ENCODE measurements around the gene SIRT7. TPM values are rescaled to one million over a fixed set of nuclear protein-coding genes. Genes with fewer than 3 reads are reported as not detected.

The SIRT7 gene
- polyA plus RNA-seq, 12 donors = 4.1 to 15.8 (median 6.4) TPM; not detected in 1

DNA sequence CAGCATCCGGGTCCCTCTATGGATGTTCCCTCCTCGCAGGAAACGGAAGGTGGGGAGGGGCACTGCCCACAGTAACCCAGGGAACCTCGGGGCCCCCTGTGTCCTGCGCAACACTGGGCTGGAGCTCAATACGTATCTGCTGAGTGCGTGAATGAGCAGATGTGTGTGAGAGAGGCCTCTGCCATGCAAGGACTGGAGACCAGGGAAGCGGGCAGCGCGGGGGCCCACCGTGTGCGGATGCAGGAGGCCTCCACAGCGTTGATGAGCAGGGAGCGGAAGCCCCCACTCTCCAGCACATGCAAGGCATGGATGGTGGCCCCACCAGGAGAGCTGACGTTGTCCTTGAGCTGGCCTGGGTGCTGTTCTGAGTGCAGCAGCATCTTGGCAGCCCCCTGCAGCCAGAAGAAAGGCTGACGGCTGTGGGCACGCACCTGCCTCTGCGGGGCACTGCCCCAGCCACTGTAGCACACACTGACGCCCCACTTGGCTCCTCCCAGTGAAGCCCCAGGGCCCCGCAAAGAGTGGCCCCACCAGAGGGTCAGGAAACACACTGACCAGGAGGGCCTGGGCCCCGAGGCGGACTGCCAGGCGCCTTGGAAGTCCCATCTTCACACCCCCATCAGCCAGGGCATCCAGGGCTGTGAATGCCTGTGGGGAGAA, 16.3 kb upstream of the SIRT7 start:
- DNase-seq = no peak

DNA sequence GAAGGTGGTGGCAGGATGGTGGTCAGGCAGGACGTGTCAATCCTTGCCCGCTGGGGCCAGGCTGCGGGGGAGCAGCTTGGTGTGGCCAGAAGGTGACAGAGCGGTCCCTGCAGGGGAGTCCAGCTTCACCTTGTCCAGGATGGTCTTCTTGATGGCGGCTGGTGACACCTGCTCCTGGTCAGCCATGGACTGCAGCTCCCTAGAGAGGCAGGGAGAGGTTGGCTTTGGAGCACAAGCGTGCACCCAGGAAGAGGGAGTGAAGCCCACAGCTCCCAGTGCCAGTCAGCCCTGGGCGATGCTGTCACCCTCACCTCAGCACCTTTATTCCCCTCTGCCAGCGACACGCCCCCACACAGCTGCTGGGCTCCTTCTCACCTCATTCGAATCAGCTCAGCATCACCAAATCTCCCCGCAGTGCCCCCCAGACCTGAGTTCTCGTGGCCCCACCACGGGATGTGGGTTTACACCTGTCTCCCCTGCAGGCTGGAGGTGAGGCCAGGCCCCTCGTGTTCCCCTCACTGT, 15.3 kb upstream of the SIRT7 start:
- DNase-seq = no peak

DNA sequence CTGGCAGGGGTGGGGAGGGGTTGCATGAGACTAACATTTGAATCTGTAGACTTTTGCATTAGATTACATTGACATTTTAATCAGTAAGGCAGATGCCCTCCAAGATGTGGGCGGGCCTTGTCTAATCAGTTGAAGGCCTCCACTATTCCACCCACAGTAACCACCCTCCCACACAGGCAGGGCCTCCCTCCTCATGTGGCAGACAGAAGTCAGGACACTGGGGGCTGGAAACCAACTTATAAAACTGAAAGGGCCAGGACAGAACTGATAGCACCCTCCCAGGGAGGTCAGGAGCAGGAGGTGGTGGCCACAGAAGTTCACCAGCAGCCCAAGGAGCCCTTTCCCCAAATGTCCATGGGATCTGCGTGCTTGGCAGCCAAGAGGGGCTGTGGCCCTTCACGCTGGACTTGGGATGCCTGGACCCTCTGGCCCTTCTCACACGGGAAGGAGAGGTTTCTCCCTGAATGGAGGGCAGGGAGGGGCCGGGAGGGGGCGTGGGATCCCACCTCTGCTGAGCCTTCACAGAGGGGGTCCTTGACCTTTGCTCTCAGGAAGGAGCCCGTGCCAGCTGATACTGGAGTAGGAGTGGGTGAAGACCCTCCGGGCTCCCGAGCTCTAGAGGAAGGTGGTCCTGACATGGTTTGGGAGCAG, 14.5 kb upstream of the SIRT7 start:
- DNase-seq = no peak

DNA sequence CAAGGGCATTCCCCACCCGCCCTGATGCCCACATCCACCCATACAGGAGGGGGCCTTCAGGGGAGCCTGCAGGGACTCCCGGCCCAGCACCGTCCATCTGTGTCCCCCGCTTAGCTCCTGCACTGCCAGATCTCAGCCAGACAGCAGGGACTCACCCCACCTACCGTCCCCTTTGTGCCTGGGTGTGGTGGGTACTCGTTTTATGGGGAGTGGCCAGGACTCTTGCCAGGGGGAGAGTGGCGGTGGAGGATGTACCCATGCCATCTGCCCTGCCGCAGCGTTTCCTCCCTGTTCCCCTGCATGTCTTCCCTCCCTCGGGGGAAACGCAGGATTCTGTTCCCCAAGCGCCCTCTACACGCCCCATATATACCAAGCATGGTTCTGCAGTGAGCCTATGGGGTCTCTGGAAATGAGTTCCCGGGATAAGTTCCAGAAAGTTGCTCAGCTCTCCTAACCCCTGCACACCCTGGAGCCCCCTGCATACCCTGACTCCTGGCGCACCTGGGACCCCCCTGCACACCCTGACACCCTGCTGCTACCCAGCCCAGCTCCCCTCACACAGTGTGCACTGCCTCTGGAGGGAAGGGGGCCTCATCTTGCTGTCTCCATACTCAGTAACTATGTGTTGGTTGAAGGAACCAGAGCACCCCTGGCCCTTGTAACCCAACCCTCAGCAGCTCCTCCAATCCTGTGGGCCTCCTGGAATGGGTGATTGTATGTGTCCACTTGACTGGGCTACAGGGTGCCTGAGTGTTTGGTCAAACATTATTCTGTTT, 13.8 kb upstream of the SIRT7 start:
- no peak for DNase-seq

DNA sequence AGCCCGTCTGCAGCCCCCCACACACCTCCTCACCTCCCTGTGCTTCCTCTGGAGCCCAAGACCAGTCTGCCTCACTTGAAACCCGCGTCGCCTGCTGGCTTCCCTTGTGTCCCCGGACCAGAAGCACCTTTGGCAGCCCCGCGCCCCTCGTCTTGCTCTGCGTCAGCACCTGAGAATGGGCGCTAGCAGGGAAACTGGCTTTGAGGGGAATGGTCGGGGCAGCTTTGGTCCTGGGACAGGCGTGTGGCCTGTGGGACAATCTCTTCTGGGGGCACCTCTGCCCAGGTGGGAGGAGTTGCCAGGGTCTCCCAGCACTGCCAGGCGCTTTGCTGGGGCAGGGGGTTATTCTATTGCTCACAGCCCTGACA, 13.2 kb upstream of the SIRT7 start:
- no peak for DNase-seq

DNA sequence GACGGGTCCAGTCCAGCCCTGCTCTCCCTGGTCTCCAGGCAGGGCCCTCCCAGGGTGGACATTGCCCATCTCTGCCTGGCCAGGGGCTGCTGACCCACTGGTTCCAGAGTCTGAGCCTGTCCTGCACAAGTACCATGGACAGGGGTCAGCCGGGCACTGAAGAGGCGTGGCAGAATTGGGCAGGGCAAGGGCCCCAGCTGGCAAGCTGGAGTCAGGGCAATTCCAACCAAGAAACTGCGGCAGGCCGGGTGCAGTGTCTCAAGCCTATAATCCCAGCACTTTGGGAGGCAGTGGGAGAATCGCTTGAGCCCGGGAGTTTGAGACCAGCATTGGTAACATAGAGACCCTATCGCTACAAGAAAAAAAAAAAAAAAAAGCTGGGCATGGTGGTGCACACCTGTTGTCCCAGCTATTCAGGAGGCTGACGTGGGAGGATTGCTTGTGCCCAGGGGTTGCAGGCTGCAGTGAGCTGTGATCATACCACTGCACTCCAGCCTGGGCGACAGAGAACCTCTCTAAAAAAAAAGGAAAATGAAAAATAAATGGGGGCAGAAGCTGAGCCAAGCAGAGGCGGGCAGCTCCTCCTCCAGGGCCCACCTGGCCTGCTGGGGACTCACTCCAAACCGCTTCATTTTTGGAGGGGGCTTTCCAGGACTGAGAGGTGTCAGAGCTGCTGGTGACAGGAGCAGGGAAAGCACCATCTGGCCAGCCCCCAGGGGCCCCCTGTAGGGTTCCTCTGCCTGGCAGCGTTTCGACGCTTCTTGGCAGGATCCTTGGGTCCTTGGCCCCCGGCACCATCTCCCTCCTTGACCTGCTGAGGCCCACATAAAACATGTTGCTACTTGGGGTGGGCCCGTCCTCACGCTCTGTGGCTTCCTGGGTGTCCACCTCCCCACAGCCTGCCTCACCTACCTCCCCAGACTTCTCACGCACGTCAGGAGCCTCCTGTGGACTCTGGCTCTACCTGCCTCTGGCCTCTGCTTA, 12.5 kb upstream of the SIRT7 start:
- DNase-seq = no peak

DNA sequence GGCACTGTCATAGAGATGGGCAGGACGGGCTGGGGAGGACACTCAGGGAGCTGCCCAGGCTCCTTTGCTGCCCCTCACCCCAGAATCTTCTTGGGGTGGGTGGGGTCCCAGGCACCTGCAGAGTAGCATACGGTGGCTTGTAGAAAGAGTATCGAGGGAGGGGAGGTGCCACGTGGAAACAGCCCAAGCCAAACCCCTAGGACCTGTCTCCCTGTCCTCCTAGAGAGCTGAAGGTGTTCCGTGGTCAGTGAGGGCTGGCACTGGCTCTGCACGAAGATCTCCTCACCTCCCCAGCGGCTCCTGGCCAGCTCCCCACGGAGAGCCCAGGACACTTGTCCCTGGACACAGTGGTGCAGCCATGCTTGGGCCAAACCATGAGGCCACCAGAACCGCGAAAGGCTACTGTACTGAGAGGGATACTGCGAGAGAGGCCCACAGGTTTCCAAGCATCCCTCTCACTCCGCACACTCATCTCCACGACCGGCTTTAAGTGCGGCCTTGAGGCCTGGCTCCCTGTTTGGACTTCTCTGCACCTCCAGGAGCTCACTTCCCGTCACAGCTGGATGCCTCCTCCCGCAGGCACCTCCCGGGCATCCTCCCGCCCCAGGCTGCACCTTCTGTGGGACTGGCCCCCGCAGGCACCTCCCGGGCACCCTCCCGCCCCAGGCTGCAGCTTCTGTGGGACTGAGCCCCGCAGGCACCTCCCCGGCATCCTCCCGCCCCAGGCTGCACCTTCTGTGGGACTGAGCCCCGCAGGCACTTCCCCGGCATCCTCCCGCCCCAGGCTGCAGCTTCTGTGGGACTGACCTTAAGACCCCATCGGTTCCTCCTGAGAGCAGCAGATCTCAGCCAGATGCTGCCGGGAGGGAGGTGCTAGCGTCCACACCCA, 11.5 kb upstream of the SIRT7 start:
- DNase-seq = no peak

DNA sequence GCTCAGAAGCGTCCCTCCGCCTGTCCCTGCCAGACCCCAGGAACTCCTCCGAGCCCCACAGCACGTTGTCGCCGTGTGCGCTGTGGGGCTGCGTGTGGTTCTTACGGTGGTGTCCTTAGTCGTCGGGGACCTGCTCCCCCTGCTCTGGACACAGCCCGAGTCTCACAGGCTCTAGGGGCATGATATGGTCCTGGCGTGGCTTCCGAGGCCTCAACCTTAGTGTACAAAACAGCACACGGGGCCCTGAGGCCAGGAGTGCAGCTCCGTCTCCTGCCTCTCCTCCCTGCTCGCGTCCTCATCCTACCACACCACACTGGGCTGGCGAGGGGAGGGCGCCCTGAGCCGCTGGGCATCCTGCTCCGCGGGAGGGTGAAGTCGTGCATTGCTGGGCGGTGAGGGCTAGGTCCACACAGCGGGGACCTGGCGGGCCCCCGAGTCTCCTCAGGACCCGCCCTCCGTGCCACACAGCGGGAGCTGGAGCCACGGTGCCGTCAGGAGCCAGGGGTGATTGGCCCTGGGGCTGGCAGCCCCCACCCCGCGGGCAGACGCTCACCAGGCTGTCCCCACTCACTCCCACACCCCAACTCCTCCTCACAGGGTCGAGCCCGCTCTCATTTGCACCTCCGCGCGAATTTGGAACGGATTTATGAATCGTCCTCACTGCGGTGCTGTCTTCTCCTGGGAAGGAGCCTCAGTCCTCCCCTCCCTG, 10.7 kb upstream of the SIRT7 start:
- DNase-seq = no peak

DNA sequence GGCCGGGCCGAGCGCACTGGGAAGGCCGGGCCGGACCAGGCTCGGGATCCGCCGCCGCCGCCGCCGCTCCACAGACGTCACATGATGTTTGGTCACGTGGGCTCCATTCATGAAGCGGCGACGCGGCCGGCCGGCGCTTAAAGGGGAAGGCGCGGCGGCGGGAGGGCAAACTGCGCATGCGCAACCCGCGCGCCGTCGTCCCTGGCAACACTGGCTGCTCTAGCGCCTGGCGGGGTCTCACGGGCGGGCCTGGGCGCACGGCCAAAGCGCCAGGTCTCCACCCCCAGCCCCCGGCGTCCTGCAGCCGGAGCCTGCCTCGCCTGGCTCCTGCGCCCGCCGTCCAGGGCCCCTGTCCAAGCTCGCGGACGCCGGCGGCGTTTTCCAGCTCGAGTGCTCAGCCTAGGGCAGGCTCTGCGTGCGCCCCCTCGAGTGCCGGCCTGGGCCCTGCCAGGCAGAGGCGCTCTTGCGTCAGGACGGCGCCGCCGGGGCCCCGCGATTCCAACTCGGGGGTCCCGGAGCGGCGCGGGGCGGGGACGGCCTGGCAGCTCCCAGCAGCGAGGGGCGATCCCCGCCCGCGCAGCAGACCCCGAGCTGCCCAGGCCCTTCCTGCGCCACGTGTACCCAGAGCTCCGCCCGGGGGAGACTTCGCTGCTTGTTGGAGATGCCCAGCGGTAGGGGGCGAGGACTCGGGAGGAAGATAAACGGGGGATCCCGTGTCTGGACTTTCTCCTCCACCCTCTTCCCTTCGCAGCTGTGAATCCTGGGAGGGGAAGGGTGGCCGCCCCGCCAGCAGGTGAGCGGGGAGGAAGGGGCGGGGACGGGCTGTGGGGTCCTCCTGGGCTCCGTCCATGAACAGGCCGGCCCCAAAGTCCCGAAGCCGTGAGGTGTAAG, 9.9 kb upstream of the SIRT7 start, which contains the start of gene MAFG:
Gene MAFG, minus strand, starts transcription at position 83 of the 891 bp plus-strand sequence. CDS start 4,550 bp downstream, outside the sequence.
- peak; percentile 96 for DNase-seq

DNA sequence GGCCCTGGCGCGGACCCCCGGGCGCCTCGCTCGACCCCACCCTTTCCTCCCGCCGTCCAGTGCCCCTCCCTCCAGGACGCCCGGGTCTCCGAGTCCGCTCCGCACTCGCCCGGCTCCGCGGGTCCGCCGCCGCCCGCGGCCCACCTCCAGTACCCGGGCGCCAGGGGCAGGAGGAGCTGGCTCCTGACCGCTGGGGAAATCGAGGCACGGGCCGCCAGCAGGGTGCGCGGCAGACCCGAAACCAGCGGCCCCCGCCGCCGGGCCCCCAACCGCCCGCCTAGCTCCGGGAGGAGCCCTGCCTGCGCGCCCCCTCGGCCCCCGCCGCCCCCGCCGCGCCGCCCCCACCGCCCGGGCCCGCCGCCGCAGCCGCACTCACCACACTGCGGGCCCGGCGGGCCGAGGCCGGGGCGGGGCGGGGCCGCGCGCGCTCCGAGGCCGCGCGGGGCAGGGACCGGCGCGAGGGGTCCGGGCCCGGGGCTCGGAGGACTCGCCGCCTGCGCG, 9.2 kb upstream of the SIRT7 start:
- no peak for DNase-seq

DNA sequence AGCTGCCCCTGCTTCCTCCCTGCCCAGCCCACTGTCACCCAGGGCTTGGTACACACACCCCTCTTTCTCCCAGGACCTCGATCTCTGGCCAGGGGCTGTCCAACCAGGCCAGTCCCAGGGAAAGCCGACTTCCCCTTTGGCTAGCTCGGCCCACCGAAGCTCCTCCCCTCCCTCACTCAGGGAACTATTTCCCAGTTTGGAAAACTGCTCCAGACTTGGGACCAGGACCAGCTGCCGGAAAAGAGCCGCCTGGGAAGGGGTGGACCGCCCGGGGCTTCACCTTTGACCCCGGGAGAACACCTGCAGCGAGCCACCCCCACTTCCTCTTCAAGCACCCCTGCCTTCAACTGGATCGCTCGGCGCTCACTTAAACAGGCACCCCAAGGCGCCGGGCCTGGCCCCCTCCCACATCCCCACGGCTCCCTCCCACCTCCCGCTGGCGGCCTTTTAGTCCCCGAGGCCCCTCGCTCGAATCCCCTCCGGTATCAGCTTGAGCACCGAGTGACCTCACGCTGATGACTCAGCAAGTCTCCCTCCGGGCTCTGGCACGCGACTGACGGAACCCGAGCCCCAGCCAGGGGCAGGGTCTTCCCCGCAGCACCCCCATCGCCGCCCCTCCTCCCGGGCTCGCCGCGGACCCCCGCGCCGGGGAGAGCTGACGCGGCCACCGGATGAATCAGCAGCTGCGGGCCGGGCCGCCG, 8.6 kb upstream of the SIRT7 start:
- peak; percentile 64 for DNase-seq

DNA sequence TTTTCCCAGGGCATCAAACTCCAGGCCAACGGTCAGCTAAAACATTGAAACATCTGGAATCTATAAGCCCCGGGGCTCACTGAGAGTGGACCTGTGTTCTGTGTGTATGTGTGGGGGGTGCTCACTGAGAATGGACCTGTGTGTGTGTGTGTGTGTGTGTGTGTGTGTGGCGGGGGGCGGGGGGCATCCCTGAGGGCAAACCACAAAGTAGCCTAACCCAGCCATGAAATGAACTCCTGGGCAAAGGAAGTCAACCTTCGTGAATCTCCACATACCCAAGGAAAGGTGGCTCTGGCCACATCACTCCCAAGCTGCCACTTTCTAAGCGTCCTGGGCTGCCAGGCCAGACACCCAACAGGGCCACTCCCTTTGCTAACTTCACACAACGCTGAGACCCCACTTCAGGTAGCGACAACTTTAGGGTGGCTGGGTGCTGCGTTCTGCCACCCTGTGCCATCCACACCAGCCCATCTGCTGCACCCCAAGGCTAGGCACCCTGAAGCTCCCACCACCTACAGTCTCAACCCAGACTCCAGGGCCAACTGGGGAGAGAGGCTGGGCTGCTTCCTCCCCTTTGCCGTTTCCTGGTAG, 8.0 kb upstream of the SIRT7 start:
- DNase-seq = no peak

DNA sequence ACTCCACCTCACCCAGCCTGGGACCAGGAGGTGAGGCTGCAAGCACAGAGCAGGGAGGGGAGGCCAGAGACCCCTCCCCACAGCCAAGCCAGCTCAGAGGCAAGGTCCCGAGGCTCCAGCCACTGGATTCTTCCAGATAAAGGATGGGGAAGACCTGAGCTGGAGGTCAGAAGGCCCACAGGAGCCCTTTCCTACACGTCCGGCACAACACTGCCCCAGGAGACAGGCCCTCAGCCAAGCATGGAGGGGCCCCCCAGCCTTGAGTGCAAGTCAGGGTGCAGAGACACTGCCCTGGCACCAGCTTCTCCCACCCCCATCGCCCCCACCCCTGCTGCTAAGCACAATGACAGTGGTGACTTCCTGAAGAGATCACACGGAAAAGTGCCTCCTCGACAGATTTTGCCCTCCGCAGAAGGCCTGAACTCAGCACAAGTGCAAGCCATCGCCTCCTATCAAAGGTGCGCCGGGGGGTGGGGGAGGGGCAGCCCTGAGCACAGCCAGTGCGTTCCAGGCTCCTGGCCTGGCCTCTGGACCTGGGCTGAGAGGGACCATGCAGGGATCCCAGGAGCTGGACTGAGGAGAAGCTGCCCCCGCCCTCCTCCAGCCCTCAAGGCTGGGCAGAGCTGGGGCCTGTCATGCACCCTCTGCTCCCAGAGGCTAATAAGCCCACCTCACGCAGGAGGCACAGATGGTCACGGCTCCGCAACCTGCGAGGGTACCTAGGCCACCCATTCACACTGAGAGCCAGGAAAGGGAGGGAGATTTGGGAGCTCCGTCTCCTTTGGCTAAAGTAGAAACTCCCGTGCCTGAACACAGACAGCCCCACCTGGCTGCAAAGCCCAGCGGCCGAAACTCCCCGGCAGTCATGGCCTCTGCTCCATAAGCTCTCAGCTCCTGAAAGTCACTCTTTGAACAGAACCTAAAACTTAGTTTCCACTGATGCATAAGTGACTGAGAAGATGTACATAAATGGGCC, 6.9 kb upstream of the SIRT7 start:
- DNase-seq = no peak

DNA sequence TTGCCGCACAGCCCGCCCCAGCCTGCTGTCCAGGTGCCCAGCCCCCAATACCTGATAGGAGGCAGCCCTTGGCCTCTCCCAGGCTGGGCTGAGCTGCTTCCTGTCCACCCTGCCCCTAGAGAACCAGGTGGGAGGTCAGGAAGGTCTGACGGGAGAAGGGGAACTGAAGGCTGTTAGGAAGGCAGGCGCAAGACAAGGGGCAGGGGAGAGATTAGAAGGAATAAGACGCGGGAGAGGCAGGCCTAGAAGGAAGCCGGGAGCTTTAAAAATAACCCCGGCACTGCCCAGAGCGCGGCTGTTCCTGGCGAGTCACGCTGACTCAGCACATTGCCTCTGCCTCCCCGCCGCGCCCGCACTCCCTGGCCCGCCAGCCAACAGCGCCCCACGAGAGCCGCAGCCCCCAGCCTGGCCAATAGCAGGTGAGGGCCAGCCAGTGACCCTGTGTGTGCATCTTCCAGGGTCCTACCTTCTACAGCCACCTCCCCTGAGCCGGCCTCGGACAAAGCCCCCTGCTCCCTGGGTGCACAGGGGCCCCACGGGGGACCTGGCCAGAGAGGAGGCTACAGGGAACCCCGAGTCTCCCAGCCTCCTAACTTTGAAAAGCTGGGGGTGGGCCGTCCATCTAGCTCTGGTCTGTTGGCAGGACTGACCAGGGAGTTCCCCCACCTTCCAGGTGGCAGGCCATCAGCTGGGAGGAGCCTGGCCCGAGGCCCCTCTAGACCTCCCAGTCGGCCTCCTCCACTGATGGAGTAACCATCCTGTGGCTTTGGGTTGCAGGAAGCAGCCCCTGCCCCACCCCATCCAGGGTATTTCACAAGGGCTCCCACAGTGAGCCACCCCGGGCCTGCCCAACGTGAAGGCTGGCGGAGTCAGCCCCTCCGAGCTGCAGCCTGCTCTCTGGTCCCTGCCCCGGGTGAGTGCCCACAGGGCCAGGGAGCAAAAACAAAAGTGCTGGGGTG, 5.6 kb upstream of the SIRT7 start:
- DNase-seq = peak; percentile 44
